Measurements from ENCODE around the gene CCDC9. TPM values are rescaled to one million over a fixed set of nuclear protein-coding genes. Genes with fewer than 3 reads are reported as not detected.
"Not testable (repeated sequence)": the region's sequence is repeated elsewhere in the genome, so short reads cannot be mapped to it uniquely, and the experiment has no call there.

The CCDC9 gene
- total RNA-seq, 1 donor from 2014 or later: 19.2 TPM

GRCh38 chr19:47231215-47232054 lies 24.9 kb upstream of the CCDC9 start:
- peak; percentile 95 for DNase-seq
- intact Hi-C loops (cut with micrococcal nuclease): no loop called here
- peak; percentile 33 for ATAC-seq

- intact Hi-C loops (cut with micrococcal nuclease): no loop called here
- DNase-seq (no peak), ATAC-seq (no peak)
These were observed 23.7 kb upstream of the CCDC9 start for GRCh38 chr19:47232422-47233211.

- DNase-seq (no peak), ATAC-seq (no peak)
- intact Hi-C loops (cut with micrococcal nuclease): no loop called here
These were observed 20.2 kb upstream of the CCDC9 start for GRCh38 chr19:47236072-47236675.

GRCh38 chr19:47239152-47239551 lies 17.2 kb upstream of the CCDC9 start:
- ATAC-seq: no peak
- DNase-seq: no peak
- intact Hi-C loops (cut with micrococcal nuclease): no loop called here

GRCh38 chr19:47239610-47240296 lies 16.6 kb upstream of the CCDC9 start:
- ATAC-seq (peak; percentile 18), DNase-seq (peak; percentile 65)
- intact Hi-C loops (cut with micrococcal nuclease): no loop called here

DNA sequence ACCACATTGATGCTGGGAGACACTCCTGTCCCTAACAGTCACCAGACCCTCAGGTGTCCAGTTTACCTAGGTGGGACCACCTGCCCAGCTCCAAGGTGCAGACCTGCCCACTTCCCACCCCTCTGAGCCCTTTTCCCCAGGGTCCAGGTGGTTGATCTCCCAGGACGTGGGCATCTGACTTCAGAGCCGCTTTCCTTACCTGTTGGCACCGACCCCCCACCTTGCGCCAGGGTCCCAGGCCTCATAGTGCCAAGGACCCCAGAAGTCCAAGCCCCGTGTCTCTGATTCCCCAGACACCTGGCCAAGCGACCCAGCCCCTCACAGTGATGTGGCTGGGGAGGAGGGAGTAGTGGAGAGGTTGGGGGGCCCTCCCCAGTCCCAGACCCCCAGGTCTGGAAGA lies 15.8 kb upstream of the CCDC9 start:
- ATAC-seq: no peak
- intact Hi-C loops (cut with micrococcal nuclease): no loop called here
- DNase-seq: no peak

GRCh38 chr19:47240996-47241918 lies 15.1 kb upstream of the CCDC9 start:
- intact Hi-C loops (cut with micrococcal nuclease): no loop called here
- ATAC-seq (peak; percentile 20), DNase-seq (peak; percentile 72)

DNA sequence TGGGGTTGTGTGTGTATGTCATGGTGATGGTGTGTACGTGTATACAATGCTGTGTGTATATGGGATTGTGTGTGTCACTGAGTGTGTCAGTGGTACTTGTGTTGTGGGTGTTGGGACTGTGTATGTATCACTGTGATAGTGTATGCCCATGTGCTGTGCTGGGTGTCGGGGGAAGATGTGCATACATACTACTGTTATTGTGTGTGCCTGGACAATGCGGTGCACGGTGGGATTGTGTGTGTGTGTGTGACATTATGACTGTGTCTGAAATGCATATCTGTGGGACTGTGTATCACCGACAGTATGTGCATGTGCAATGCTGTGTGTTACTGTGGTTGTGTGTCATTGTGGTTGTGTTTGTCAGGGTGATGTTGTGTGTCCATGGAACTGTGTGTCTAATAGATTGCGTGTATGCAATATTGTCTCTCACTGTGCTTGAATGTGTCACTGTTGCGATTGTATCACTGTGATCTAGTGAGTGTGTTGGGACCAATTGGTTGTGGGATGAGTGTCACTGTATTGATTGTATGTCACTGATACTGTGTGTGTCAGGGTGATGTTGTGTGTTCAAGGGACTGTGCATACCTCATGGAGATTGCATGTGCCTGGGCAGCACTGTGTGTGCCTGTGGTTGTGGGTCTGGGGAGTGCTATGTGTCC lies 14.3 kb upstream of the CCDC9 start:
- ATAC-seq: no peak
- no peak for DNase-seq

DNA sequence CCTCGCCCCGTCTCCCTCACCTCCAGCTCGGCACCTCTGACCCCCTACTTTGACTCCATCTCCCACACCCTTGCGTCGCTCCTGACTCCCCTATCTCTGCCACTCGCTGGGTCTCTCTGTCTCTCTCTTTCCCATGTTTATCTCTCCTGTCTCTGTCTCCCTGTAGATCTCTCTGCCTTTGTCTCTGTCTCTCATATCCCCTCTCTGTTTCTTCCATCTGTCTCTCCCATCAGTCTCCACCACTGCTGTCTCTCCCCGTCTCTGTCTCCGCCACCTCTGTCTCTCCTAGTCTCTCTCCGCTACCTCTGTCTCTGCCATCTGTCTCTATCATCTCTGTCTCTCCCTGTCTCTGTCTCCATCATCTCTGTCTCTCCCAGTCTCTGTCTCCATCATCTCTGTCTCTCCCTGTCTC lies 13.0 kb upstream of the CCDC9 start:
- DNase-seq (no peak), ATAC-seq (peak; percentile 4)
- intact Hi-C loops (cut with micrococcal nuclease): no loop called here

More for the DNA sequence above, 14.3 kb upstream of the CCDC9 start:
- intact Hi-C loops (cut with micrococcal nuclease): no loop called here

DNA sequence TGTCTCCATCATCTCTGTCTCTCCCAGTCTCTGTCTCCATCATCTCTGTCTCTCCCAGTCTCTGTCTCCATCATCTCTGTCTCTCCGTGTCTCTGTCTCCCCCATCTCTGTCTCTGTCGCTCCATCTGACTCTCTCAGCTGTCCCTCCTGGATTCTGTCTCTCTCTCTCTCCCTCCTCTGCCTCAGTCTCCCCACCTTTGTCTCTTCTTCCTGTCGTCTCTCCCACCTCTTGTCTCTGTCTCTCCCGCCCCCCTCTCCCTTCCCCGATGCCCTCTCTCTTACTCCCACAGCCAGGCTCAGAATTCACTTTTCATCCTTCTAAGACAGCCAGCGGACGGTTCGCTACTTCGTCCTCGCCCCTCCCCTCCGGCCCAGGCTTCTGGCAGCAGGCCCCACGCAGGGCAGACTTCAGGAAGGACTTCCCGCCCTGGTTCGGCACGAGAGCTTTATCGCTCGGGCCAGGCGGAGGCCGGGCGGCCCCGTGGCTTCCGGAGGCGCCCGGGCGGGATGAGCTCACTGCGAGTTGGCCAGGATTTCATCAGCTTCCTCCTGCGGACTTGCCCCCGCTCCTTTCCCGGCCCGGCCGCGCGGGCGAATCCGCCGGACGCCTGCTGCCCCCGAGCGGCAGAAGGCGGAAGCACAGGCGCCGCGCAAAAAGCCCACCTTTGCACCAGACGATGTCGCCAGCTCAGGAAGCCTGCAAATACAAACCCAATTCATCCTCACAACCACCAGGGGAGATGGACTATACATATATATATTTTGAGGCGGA lies 12.4 kb upstream of the CCDC9 start:
- DNase-seq: peak; percentile 95
- intact Hi-C loops (cut with micrococcal nuclease): no loop called here
- ATAC-seq: peak; percentile 92

DNA sequence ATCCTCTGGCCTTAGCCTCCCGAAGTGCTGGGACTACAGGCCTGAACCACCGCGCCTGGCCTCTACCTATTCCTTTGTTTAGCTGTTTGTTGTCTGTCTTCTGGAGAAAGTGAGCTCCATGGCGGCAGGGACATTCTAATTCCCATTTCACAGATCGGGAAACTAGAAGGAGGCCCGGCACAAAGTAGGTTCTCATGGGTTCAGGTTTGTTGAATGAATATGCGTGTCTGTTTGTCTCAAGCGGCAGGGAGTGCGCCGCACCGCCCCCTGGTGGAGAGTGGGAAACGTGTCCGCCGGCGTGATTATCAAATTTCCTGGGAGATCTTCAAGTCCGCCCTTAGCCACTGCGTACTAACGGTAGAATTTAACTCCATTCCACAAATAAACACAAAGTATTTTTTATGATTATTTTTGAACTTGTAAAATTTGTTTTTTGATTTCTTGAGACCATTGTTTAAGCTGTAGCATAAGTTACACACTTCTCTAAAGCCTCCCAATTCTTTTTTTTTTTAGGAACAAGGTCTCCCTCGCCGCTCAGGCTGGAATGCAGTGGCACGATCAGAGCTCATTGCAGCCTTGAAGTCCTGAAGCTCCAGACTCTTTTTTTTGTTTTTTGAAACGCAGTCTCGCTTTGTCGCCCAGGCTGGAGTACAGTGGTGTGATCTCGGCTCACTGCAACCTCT lies 8.9 kb upstream of the CCDC9 start:
- intact Hi-C loops (cut with micrococcal nuclease): loop anchor here (5.0 kb wide), 1 partner anchor 95 kb away; no protein-coding TSS in a partner anchor
- peak; percentile 88 for DNase-seq
- no peak for ATAC-seq

GRCh38 chr19:47253016-47253415 lies 3.3 kb upstream of the CCDC9 start:
- ATAC-seq; intact Hi-C loops (cut with micrococcal nuclease); DNase-seq: not testable (repeated sequence)

GRCh38 chr19:47253467-47253881 lies 2.9 kb upstream of the CCDC9 start:
- intact Hi-C loops (cut with micrococcal nuclease): no loop called here
- DNase-seq (no peak), ATAC-seq (no peak)

GRCh38 chr19:47253970-47254369 lies 2.4 kb upstream of the CCDC9 start:
- ATAC-seq: no peak
- intact Hi-C loops (cut with micrococcal nuclease): no loop called here

DNA sequence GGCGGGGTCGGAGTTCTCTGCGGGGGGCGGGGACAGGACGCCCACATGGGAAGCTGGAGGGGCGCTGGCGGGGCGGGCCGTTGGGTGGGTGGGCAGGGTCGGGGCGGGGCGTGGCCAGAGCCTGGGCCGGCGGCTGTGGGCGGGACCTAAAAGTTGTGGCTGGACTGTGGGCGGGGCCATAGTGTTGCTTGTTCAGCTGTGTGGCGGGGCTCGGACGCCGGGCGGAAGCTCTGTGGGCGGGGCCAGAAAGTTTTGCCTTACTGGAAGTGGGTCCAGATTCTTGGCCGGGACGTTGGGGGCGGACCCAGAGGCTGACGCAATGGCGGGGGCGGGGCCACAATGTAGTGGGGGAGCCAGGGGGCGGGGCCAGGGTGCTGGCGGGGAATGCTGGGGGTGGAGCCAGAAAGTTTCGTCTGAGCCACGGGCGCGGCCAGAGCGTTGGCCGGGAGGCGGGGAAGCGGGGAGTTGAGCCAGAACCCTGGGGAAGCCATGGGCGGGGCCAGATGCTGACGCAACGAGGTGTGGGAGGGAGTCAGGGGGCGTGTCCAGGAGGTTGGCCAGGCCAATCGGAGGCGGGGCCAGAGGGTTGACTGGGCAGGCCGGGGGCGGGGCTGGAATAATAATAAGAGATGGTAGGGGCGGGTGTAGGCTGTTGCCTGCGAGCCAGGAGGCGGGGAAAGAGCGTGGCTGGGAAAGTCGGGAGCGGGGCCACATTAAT lies 527 bp downstream of the CCDC9 start:
- intact Hi-C loops (cut with micrococcal nuclease): no loop called here
- ATAC-seq (peak; percentile 84), DNase-seq (peak; percentile 100)

More at GRCh38 chr19:47253970-47254369, 2.4 kb upstream of the CCDC9 start:
- no peak for DNase-seq

Measured in left ventricle myocardium superior (tissue), 1 donor.